ENCODE results near the gene ABHD8. TPM values are rescaled to one million over a fixed set of nuclear protein-coding genes. Genes with fewer than 3 reads are reported as not detected.

The ABHD8 gene
- total and polyA plus RNA-seq, 2 of the 13 experiments (the other 11 are each of a cell fraction or from before 2014, with no cell fraction given) = 6.3 to 7.2 TPM

GRCh38 chr19:17303167-17303939 lies at the start of gene ABHD8 (continued):
- TF ChIP-seq ZNF280D (CRISPR knock-in tag; IDR thresholded peaks at IDR 0.05) (no peak), UBTF (CRISPR knock-in tag; IDR thresholded peaks at IDR 0.05) (peak; percentile 73), RBFOX2 (IDR thresholded peaks at IDR 0.05; ENCODE audit: low read depth, low read length) (peak; percentile 83), ARNT2 (CRISPR knock-in tag; IDR thresholded peaks at IDR 0.05; ENCODE audit: low read depth) (peak; percentile 33; the same call in 1 of the 2 replicates), ADNP (CRISPR knock-in tag; IDR thresholded peaks at IDR 0.05) (no peak), RFXANK (CRISPR knock-in tag; IDR thresholded peaks at IDR 0.05) (no peak), THAP11 (CRISPR knock-in tag; IDR thresholded peaks at IDR 0.05) (peak; percentile 79), NR2F6 (IDR thresholded peaks at IDR 0.05) (no peak; the same call in 1 of the 2 replicates), NR2F6 (CRISPR knock-in tag; IDR thresholded peaks at IDR 0.05) (peak; percentile 70; the same call in 1 of the 2 replicates), NCOA1 (CRISPR knock-in tag; IDR thresholded peaks at IDR 0.05) (no peak), PHF21A (CRISPR knock-in tag; IDR thresholded peaks at IDR 0.05) (0 out of 2 replicates have a peak, but pooled peaks have one; percentile 41), ATRX (CRISPR knock-in tag; IDR thresholded peaks at IDR 0.05; ENCODE audit: borderline replicate concordance) (no peak), ZBTB3 (CRISPR knock-in tag; IDR thresholded peaks at IDR 0.05; ENCODE audit: borderline replicate concordance, low read depth) (no peak), NR2F1 (CRISPR knock-in tag; IDR thresholded peaks at IDR 0.05) (peak; percentile 26 to 69; a peak in 2 of 4 replicates), ZFX (CRISPR knock-in tag; IDR thresholded peaks at IDR 0.05; ENCODE audit: low read depth) (peak; percentile 83)
- TF ChIP-seq, protein P1, sequence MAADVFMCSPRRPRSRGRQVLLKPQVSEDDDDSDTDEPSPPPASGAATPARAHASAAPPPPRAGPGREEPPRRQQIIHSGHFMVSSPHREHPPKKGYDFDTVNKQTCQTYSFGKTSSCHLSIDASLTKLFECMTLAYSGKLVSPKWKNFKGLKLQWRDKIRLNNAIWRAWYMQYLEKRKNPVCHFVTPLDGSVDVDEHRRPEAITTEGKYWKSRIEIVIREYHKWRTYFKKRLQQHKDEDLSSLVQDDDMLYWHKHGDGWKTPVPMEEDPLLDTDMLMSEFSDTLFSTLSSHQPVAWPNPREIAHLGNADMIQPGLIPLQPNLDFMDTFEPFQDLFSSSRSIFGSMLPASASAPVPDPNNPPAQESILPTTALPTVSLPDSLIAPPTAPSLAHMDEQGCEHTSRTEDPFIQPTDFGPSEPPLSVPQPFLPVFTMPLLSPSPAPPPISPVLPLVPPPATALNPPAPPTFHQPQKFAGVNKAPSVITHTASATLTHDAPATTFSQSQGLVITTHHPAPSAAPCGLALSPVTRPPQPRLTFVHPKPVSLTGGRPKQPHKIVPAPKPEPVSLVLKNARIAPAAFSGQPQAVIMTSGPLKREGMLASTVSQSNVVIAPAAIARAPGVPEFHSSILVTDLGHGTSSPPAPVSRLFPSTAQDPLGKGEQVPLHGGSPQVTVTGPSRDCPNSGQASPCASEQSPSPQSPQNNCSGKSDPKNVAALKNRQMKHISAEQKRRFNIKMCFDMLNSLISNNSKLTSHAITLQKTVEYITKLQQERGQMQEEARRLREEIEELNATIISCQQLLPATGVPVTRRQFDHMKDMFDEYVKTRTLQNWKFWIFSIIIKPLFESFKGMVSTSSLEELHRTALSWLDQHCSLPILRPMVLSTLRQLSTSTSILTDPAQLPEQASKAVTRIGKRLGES (CRISPR knock-in tag; IDR thresholded peaks at IDR 0.05; ENCODE audit: borderline replicate concordance) = no peak
- TF ChIP-seq, protein P2, sequence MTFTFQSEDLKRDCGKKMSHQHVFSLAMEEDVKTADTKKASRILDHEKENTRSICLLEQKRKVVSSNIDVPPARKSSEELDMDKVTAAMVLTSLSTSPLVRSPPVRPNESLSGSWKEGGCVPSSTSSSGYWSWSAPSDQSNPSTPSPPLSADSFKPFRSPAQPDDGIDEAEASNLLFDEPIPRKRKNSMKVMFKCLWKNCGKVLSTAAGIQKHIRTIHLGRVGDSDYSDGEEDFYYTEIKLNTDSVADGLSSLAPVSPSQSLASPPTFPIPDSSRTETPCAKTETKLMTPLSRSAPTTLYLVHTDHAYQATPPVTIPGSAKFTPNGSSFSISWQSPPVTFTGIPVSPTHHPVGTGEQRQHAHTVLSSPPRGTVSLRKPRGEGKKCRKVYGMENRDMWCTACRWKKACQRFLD (CRISPR knock-in tag; IDR thresholded peaks at IDR 0.05; ENCODE audit: borderline replicate concordance) = 0 out of 2 replicates have a peak, but pooled peaks have one; percentile 26
- TF ChIP-seq, protein P3, sequence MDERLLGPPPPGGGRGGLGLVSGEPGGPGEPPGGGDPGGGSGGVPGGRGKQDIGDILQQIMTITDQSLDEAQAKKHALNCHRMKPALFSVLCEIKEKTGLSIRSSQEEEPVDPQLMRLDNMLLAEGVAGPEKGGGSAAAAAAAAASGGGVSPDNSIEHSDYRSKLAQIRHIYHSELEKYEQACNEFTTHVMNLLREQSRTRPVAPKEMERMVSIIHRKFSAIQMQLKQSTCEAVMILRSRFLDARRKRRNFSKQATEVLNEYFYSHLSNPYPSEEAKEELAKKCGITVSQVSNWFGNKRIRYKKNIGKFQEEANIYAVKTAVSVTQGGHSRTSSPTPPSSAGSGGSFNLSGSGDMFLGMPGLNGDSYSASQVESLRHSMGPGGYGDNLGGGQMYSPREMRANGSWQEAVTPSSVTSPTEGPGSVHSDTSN (CRISPR knock-in tag; IDR thresholded peaks at IDR 0.05) = peak; percentile 95
